PC-9 (cell line): ENCODE data around the gene PPY. TPM values are rescaled to one million over a fixed set of nuclear protein-coding genes. Genes with fewer than 3 reads are reported as not detected.
"Not testable (repeated sequence)": the region's sequence is repeated elsewhere in the genome, so short reads cannot be mapped to it uniquely, and the experiment has no call there.

Experiments used
- BruUV-seq: library from RNA; stranded (reverse); fragments of 400-500 nt; replicated peaks from 2 replicates; lab custom pipeline; 2021; lab: Mats Ljungman, UMichigan
- CTCF ChIA-PET: fragments of 300-600 bp; sonication (Branson Sonifier 250); formaldehyde crosslinking; loops from one replicate; lab custom pipeline; 2022; ENCODE audit warnings: antibody characterized with exemption; lab: Charles Lee
- POLR2A ChIA-PET: fragments of 300-600 bp; sonication (Branson Sonifier 250); formaldehyde crosslinking; loops from one replicate; lab custom pipeline; 2022; ENCODE audit warnings: antibody characterized with exemption; ENCODE audit not compliant: unreplicated experiment; lab: Charles Lee
- DNase-seq, 2 experiments: peaks; one replicate each; pipeline versions ENCODE4 v3.0.0 to v3.0.0-alpha.2; 2015 to 2022; ENCODE audit warnings: mixed read lengths in 1 of 2
- H2AFZ ChIP-seq: fragments of 200-600 bp; sonication (generic); 2 replicates; pipeline ENCODE4 v1.8.1; 2017; ENCODE audit warnings: antibody characterized with exemption
- H3F3A ChIP-seq: fragments of 200-600 bp; sonication (generic); 2 replicates; pipeline ENCODE4 v1.8.1; 2017; ENCODE audit warnings: antibody characterized with exemption, mild to moderate bottlenecking, low read depth; ENCODE audit not compliant: insufficient read depth
- H3K27ac ChIP-seq: fragments of 200-600 bp; sonication (generic); 2 replicates; pipeline ENCODE4 v1.6.1; 2016; ENCODE audit warnings: mixed run types
- H3K27me3 ChIP-seq: fragments of 200-600 bp; sonication (generic); 2 replicates; pipeline ENCODE4 v1.6.1; 2016; ENCODE audit warnings: low read depth, mixed run types; ENCODE audit not compliant: insufficient read depth
- H3K36me3 ChIP-seq: fragments of 200-600 bp; sonication (generic); 2 replicates; pipeline ENCODE4 v1.6.1; 2016; ENCODE audit warnings: low read depth, mixed run types
- H3K4me1 ChIP-seq: fragments of 200-600 bp; sonication (generic); replicated peaks from 2 replicates; pipeline ENCODE4 v1.6.1; 2016; ENCODE audit warnings: mixed run types; ENCODE audit not compliant: insufficient read depth
- H3K4me2 ChIP-seq: fragments of 200-600 bp; sonication (generic); 2 replicates; pipeline ENCODE4 v1.6.1; 2017; ENCODE audit warnings: mixed run types
- H3K4me3 ChIP-seq: fragments of 200-600 bp; sonication (generic); 2 replicates; pipeline ENCODE4 v1.6.1; 2016; ENCODE audit warnings: mixed run types
- H3K79me2 ChIP-seq: fragments of 200-600 bp; sonication (generic); 2 replicates; pipeline ENCODE4 v1.6.1; 2017; ENCODE audit warnings: low read depth, mixed run types
- H3K9me2 ChIP-seq: fragments of 200-600 bp; sonication (generic); 2 replicates; pipeline ENCODE4 v1.8.1; 2017; ENCODE audit warnings: mild to moderate bottlenecking; ENCODE audit not compliant: insufficient read depth
- H3K9me3 ChIP-seq: fragments of 200-600 bp; sonication (generic); 2 replicates; pipeline ENCODE4 v1.8.1; 2016; ENCODE audit warnings: low read depth; ENCODE audit not compliant: insufficient read depth
- H4K20me1 ChIP-seq: fragments of 200-600 bp; sonication (generic); 2 replicates; pipeline ENCODE4 v1.8.1; 2017; ENCODE audit not compliant: insufficient read depth
- EZH2 ChIP-seq: fragments of 200-600 bp; sonication (generic); IDR thresholded peaks from 2 replicates; pipeline ENCODE4 v1.8.0; 2017; ENCODE audit warnings: antibody characterized with exemption, low read depth
- intact Hi-C: fragments of 100-400 bp; cut with micrococcal nuclease; formaldehyde crosslinking; loops from one replicate; pipeline ENCODE4 v1.10.0; 2022; ENCODE audit not compliant: unreplicated experiment
- total RNA-seq: library from RNA; stranded (reverse); gene quantifications from 2 replicates; pipeline ENCODE4 v1.2.3, GENCODE V29; 2021
- TF ChIP-seq, protein P1 (sequence below): fragments of 200-600 bp; sonication (generic); conservative IDR thresholded peaks from 2 replicates; pipeline ENCODE4 v1.6.1; 2017; ENCODE audit warnings: mixed run types, antibody characterized with exemption, mild to moderate bottlenecking, moderate library complexity

Gene PPY
- total RNA-seq, 1 experiment from 2014 or later: not detected

GRCh38 chr17:43962479-43962878 is 20.2 kb upstream of the PPY start:
- H3K9me3 ChIP-seq: no peaks in the 10 kb centered on the region
- H3K4me1 ChIP-seq: no peaks in the 10 kb centered on the region
- no peaks in the 10 kb centered on the region for H4K20me1 ChIP-seq
- no peak overlapping the region for H2AFZ ChIP-seq
- intact Hi-C loops: no loop called here
- H3K4me2 ChIP-seq: no peak overlapping the region
- H3K27ac ChIP-seq: no peak overlapping the region
- no peak for TF ChIP-seq EZH2
- TF ChIP-seq, protein P1, sequence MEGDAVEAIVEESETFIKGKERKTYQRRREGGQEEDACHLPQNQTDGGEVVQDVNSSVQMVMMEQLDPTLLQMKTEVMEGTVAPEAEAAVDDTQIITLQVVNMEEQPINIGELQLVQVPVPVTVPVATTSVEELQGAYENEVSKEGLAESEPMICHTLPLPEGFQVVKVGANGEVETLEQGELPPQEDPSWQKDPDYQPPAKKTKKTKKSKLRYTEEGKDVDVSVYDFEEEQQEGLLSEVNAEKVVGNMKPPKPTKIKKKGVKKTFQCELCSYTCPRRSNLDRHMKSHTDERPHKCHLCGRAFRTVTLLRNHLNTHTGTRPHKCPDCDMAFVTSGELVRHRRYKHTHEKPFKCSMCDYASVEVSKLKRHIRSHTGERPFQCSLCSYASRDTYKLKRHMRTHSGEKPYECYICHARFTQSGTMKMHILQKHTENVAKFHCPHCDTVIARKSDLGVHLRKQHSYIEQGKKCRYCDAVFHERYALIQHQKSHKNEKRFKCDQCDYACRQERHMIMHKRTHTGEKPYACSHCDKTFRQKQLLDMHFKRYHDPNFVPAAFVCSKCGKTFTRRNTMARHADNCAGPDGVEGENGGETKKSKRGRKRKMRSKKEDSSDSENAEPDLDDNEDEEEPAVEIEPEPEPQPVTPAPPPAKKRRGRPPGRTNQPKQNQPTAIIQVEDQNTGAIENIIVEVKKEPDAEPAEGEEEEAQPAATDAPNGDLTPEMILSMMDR: no peak
- H3K27me3 ChIP-seq: peaks cover 11% of the 10 kb centered on the region; the same call in 1 of the 2 replicates
- no peak overlapping the region for H3K4me3 ChIP-seq
- no peaks in the 10 kb centered on the region for H3K9me2 ChIP-seq
- POLR2A ChIA-PET: no interaction called here
- CTCF ChIA-PET: no interaction called here
- H3F3A ChIP-seq: no peaks in the 10 kb centered on the region
- H3K79me2 ChIP-seq: no peaks in the 10 kb centered on the region
- no peak for DNase-seq
- H3K36me3 ChIP-seq: no peaks in the 10 kb centered on the region
- no TSS peak for BruUV-seq

DNA sequence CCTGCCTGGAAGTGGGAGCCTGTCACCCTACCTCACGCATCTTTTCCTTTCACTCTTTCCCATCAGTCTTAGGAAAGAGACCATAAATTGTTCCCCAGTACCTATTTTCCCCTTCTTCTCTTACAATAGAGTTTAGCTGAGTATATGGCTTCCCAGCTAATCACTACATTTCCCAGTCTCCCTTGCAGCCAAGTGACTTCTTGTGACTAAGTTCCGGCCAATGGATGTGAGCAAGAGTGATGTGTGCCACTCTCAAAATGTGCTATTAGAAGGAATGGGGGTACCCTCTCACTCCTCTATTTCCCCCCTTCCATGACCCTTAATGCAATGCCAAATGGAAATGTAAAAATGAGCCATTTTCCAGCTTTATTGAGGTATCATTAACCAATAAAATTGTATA is 19.7 kb upstream of the PPY start:
- CTCF ChIA-PET: no interaction called here
- H3K4me2 ChIP-seq: no peak overlapping the region
- H3K9me2 ChIP-seq: no peaks in the 10 kb centered on the region

GRCh38 chr17:43961292-43961691 is 19.0 kb upstream of the PPY start:
- H3K36me3 ChIP-seq, H3K9me3 ChIP-seq, DNase-seq, H3K4me3 ChIP-seq, H3K4me1 ChIP-seq, H2AFZ ChIP-seq, H3K79me2 ChIP-seq, H3K4me2 ChIP-seq, intact Hi-C loops, H3K9me2 ChIP-seq, BruUV-seq, H4K20me1 ChIP-seq, H3F3A ChIP-seq, H3K27ac ChIP-seq, CTCF ChIA-PET: not testable (repeated sequence)
- H3K27me3 ChIP-seq: peaks cover 11% of the 10 kb centered on the region; the same call in 1 of the 2 replicates
- POLR2A ChIA-PET: interaction anchor here (0.6 kb wide), 1 partner anchor 208 kb away, joined by 9 read pairs; no protein-coding TSS in a partner anchor

More for the DNA sequence above, 19.7 kb upstream of the PPY start:
- TF ChIP-seq EZH2: no peak
- TF ChIP-seq, protein P1: no peak
- Histone ChIP-seq H3K9me3 (no peaks in the 10 kb centered on the region), H3K36me3 (no peaks in the 10 kb centered on the region), H3K27ac (no peak overlapping the region), H3K79me2 (no peaks in the 10 kb centered on the region), H3F3A (no peaks in the 10 kb centered on the region), H3K4me3 (no peak overlapping the region), H3K27me3 (peaks cover 11% of the 10 kb centered on the region; the same call in 1 of the 2 replicates), H3K4me1 (no peaks in the 10 kb centered on the region), H2AFZ (no peak overlapping the region), H4K20me1 (no peaks in the 10 kb centered on the region)
- POLR2A ChIA-PET: no interaction called here
- no peak for DNase-seq
- intact Hi-C loops: no loop called here
- no TSS peak for BruUV-seq
